Stimulated activated CD4-positive, alpha-beta T cell treated with anti-CD3 and anti-CD28 coated beads, Interleukin-4, amount 100 ng/mL, for 24 hours (primary cell): ENCODE results near the gene SH3D19.

Source experiments
- DNase-seq: peaks from one replicate; pipeline ENCODE4 v3.0.0-alpha.2; 2020

Gene SH3D19

GRCh38 chr4:151087467-151087866 lies 237.9 kb downstream of the SH3D19 start:
- no peak for DNase-seq

- DNase-seq = peak; percentile 12
Measured at GRCh38 chr4:151077978-151078377, 247.4 kb downstream of the SH3D19 start.

GRCh38 chr4:151074416-151074916 lies 250.9 kb downstream of the SH3D19 start:
- DNase-seq = no peak
